ENCODE data around the gene GPN2.

GRCh38 chr1:26839339-26839722 is 50.8 kb downstream of the GPN2 start:
- TF ChIP-seq CTCF (IDR thresholded peaks at IDR 0.05) = no peak
- TF ChIP-seq POLR2A (IDR thresholded peaks at IDR 0.05) = no peak
